ENCODE measurements around the gene MAP3K4. TPM values are rescaled to one million over a fixed set of nuclear protein-coding genes. Genes with fewer than 3 reads are reported as not detected.

The MAP3K4 gene
- total RNA-seq, 1 experiment from 2014 or later = 37.1 TPM

DNA sequence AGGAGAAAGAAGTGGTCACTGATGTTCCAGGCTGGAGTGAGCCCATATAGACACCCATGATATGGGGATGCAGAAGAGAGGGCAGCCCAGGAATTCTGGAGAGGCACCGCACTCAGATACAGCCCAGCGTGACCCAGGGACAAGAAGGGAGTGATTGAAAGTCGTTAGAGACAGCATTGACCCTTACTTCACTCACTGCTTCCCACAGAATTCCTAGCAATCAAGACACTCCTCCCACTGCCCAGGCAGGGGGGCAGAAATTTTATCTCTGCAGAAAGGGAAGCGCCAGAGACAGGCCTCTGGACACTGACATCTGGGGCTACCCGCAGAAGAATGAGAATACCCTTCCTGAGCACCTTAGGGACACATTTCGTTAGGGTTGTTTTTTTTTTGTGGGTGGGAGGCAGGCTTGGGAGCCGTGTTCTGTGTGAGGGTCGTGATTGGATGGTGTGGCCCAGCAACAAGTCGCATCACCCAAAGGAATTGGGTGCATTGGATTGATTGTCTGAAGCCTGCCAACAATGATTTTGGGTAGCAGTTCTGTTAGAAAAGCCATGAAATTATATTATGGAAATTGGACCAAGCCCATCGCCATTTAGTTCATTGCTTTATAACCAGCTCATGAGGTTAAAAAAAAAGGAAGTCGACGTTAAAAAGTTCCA lies 45.9 kb upstream of the MAP3K4 start:
- Histone ChIP-seq H3K27me3 (replicated peaks; ENCODE audit: insufficient read depth, low read depth, low read length, poor library complexity) (peaks cover 6% of the 10 kb centered on the region), H3K4me3 (ENCODE audit: low read depth, low read length, poor library complexity, severe bottlenecking) (no peak overlapping the region), H3K27ac (ENCODE audit: low read depth, low read length, poor library complexity, severe bottlenecking) (no peak overlapping the region), H3K36me3 (ENCODE audit: insufficient read depth, low read length, poor library complexity, severe bottlenecking) (no peaks in the 10 kb centered on the region), H3K4me1 (ENCODE audit: insufficient read depth, low read length, poor library complexity, severe bottlenecking) (no peaks in the 10 kb centered on the region), H3K9me3 (ENCODE audit: low read depth, low read length, poor library complexity, severe bottlenecking) (no peaks in the 10 kb centered on the region)
- POLR2A ChIA-PET (ENCODE audit: low non-redundant PET) = no interaction called here
- CTCF ChIA-PET = no interaction called here
- BruUV-seq (replicated peaks) = no TSS peak
- intact Hi-C loops (cut with micrococcal nuclease; ENCODE audit: unreplicated experiment) = no loop called here
- DNase-seq (ENCODE audit: low spot score) = no peak
- TF ChIP-seq, protein P1, sequence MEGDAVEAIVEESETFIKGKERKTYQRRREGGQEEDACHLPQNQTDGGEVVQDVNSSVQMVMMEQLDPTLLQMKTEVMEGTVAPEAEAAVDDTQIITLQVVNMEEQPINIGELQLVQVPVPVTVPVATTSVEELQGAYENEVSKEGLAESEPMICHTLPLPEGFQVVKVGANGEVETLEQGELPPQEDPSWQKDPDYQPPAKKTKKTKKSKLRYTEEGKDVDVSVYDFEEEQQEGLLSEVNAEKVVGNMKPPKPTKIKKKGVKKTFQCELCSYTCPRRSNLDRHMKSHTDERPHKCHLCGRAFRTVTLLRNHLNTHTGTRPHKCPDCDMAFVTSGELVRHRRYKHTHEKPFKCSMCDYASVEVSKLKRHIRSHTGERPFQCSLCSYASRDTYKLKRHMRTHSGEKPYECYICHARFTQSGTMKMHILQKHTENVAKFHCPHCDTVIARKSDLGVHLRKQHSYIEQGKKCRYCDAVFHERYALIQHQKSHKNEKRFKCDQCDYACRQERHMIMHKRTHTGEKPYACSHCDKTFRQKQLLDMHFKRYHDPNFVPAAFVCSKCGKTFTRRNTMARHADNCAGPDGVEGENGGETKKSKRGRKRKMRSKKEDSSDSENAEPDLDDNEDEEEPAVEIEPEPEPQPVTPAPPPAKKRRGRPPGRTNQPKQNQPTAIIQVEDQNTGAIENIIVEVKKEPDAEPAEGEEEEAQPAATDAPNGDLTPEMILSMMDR (conservative IDR thresholded peaks at IDR 0.05; ENCODE audit: low read depth, low read length) = no peak
- no peak for TF ChIP-seq EZH2 (IDR thresholded peaks at IDR 0.05; ENCODE audit: borderline replicate concordance, low read depth, low read length, poor library complexity, severe bottlenecking)

DNA sequence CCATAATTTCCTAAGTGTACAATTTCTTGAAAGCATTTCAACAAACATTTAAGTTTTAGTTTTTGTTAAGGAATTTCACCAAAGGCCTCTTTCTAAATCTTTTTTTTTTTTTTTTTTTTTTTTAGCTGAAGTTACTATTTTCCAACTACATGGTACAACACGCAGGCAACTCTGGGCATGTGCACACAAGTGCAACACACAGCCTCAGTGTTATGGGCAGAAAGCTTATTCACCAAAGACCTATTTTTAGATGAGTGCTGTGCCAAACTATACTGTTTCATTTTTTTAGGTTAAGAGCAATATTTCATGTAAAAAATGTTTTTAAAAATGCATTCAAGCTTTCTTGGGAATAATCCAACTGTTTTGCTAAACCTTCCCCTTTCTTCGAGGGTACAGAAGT lies 42.0 kb upstream of the MAP3K4 start:
- Histone ChIP-seq H3K36me3 (ENCODE audit: insufficient read depth, low read length, poor library complexity, severe bottlenecking) (no peaks in the 10 kb centered on the region), H3K9me3 (ENCODE audit: low read depth, low read length, poor library complexity, severe bottlenecking) (no peaks in the 10 kb centered on the region), H3K27ac (ENCODE audit: low read depth, low read length, poor library complexity, severe bottlenecking) (no peak overlapping the region), H3K4me3 (ENCODE audit: low read depth, low read length, poor library complexity, severe bottlenecking) (no peak overlapping the region), H3K4me1 (ENCODE audit: insufficient read depth, low read length, poor library complexity, severe bottlenecking) (no peaks in the 10 kb centered on the region), H3K27me3 (replicated peaks; ENCODE audit: insufficient read depth, low read depth, low read length, poor library complexity) (peaks cover 10% of the 10 kb centered on the region)
- TF ChIP-seq EZH2 (IDR thresholded peaks at IDR 0.05; ENCODE audit: borderline replicate concordance, low read depth, low read length, poor library complexity, severe bottlenecking) = no peak
- TF ChIP-seq, protein P1 (conservative IDR thresholded peaks at IDR 0.05; ENCODE audit: low read depth, low read length) = no peak
- ChIA-PET CTCF (no interaction called here), POLR2A (ENCODE audit: low non-redundant PET) (interaction anchor here (0.6 kb wide), 1 partner anchor 21 kb away, joined by 3 read pairs; no protein-coding TSS in a partner anchor)
- intact Hi-C loops (cut with micrococcal nuclease; ENCODE audit: unreplicated experiment) = no loop called here
- no peak for DNase-seq (ENCODE audit: low spot score)
- BruUV-seq (replicated peaks) = no TSS peak

DNA sequence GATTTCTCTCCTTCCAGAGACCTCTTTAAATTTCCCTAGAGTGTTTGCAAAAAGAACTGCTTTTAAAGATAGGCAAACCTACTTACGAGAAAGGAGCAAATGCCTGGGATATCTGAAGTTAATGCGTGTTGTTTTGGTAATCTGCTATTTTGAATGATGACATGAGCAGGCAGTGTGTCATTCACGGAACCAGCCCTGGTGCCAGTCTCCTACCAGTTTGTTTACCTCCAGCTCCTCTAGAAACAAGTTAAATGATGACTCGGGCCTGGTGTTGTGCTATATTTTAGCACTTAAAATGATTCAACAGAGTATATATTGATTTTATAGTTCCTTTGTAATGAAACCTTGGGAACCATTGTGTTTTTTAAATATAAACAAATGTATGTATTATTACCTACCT lies 41.1 kb upstream of the MAP3K4 start:
- DNase-seq (ENCODE audit: low spot score) = no peak
- Histone ChIP-seq H3K9me3 (ENCODE audit: low read depth, low read length, poor library complexity, severe bottlenecking) (no peaks in the 10 kb centered on the region), H3K27ac (ENCODE audit: low read depth, low read length, poor library complexity, severe bottlenecking) (no peak overlapping the region), H3K36me3 (ENCODE audit: insufficient read depth, low read length, poor library complexity, severe bottlenecking) (no peaks in the 10 kb centered on the region), H3K27me3 (replicated peaks; ENCODE audit: insufficient read depth, low read depth, low read length, poor library complexity) (peaks cover 10% of the 10 kb centered on the region), H3K4me3 (ENCODE audit: low read depth, low read length, poor library complexity, severe bottlenecking) (no peak overlapping the region), H3K4me1 (ENCODE audit: insufficient read depth, low read length, poor library complexity, severe bottlenecking) (no peaks in the 10 kb centered on the region)
- POLR2A ChIA-PET (ENCODE audit: low non-redundant PET) = no interaction called here
- intact Hi-C loops (cut with micrococcal nuclease; ENCODE audit: unreplicated experiment) = no loop called here
- TF ChIP-seq, protein P1 (conservative IDR thresholded peaks at IDR 0.05; ENCODE audit: low read depth, low read length) = no peak
- no peak for TF ChIP-seq EZH2 (IDR thresholded peaks at IDR 0.05; ENCODE audit: borderline replicate concordance, low read depth, low read length, poor library complexity, severe bottlenecking)
- BruUV-seq (replicated peaks) = no TSS peak
- CTCF ChIA-PET = no interaction called here

Data from A673 (cell line).